GM23338 (cell line): ENCODE results near the gene TMEM101.

ENCODE experiments used
- CTCF ChIP-seq, 2 experiments: fragments of 200-600 bp in 1 of 2; sonication (generic) in 1 of 2; conservative IDR thresholded peaks; 2 replicates each; pipeline versions ENCODE4 v1.5.1 to v1.6.1; 2016 to 2017; ENCODE audit warnings: antibody characterized with exemption in 2 of 2, low read depth in 2 of 2, mild to moderate bottlenecking in 2 of 2, moderate library complexity in 1 of 2
- EZH2 ChIP-seq: fragments of 200-600 bp; sonication (generic); IDR thresholded peaks from one replicate; pipeline ENCODE4 v1.8.0; 2017; ENCODE audit warnings: antibody characterized with exemption, mild to moderate bottlenecking, low read depth; ENCODE audit not compliant: unreplicated experiment
- EZH2phosphoT487 ChIP-seq: fragments of 200-600 bp; sonication (generic); IDR thresholded peaks from one replicate; pipeline ENCODE4 v1.8.1; 2018; ENCODE audit warnings: antibody characterized with exemption; ENCODE audit not compliant: unreplicated experiment
- JUNB ChIP-seq: IDR thresholded peaks from one replicate; pipeline ENCODE4 v1.6.1; 2016; ENCODE audit warnings: antibody characterized with exemption; ENCODE audit not compliant: unreplicated experiment
- NANOG ChIP-seq: IDR thresholded peaks from 2 replicates; pipeline ENCODE4 v1.6.1; 2016; ENCODE audit warnings: antibody characterized with exemption, borderline replicate concordance
- POLR2AphosphoS5 ChIP-seq: IDR thresholded peaks from 2 replicates; pipeline ENCODE4 v1.6.1; 2016; ENCODE audit warnings: antibody characterized with exemption, low read depth
- REST ChIP-seq: IDR thresholded peaks from one replicate; pipeline ENCODE4 v1.6.1; 2018; ENCODE audit warnings: antibody characterized with exemption; ENCODE audit not compliant: unreplicated experiment
- STAT1 ChIP-seq: IDR thresholded peaks from one replicate; pipeline ENCODE4 v1.6.1; 2016; ENCODE audit warnings: antibody characterized with exemption; ENCODE audit not compliant: unreplicated experiment

- TF ChIP-seq CTCF (conservative IDR thresholded peaks at IDR 0.05; ENCODE audit: low read depth in 2 of 2) = no peak
- TF ChIP-seq EZH2 = no peak
- no peak for TF ChIP-seq JUNB
- TF ChIP-seq POLR2AphosphoS5 = no peak
- TF ChIP-seq EZH2phosphoT487 = no peak
- TF ChIP-seq REST = no peak
- TF ChIP-seq STAT1 = no peak
- TF ChIP-seq NANOG = no peak
These were observed 28.4 kb downstream of the TMEM101 start for GRCh38 chr17:43986225-43986981.
